Duodenal mucosa (tissue), 2 donors: ENCODE measurements around the gene CACNA2D3.

Experiments used
- H3K27ac ChIP-seq: one replicate; pipeline ENCODE4 v1.7.0; 2013; ENCODE audit warnings: low read depth, low read length
- H3K27me3 ChIP-seq, 2 donors: one replicate each; pipeline ENCODE4 v1.7.0; 2013; ENCODE audit warnings: low read length in 2 of 2, control low read depth in 1 of 2; ENCODE audit not compliant: insufficient read depth in 2 of 2, control insufficient read depth in 1 of 2
- H3K36me3 ChIP-seq, 2 donors: one replicate each; pipeline ENCODE4 v1.7.0; 2013; ENCODE audit warnings: low read length in 2 of 2, control low read depth in 1 of 2; ENCODE audit not compliant: insufficient read depth in 2 of 2, control insufficient read depth in 1 of 2
- H3K4me1 ChIP-seq, 2 donors: one replicate each; pipeline ENCODE4 v1.7.0; 2013; ENCODE audit warnings: low read length in 2 of 2, control low read depth in 1 of 2; ENCODE audit not compliant: insufficient read depth in 2 of 2, control insufficient read depth in 1 of 2
- H3K4me3 ChIP-seq, 2 donors: one replicate each; pipeline ENCODE4 v1.7.0; 2013; ENCODE audit warnings: low read length in 2 of 2, low read depth in 1 of 2
- H3K9ac ChIP-seq, 2 donors: one replicate each; pipeline ENCODE4 v1.7.0; 2013; ENCODE audit warnings: low read length in 2 of 2, low read depth in 1 of 2
- H3K9me3 ChIP-seq, 2 donors: one replicate each; pipeline ENCODE4 v1.7.0; 2013; ENCODE audit warnings: low read length in 2 of 2, control low read depth in 1 of 2; ENCODE audit not compliant: control insufficient read depth in 1 of 2

The CACNA2D3 gene

DNA sequence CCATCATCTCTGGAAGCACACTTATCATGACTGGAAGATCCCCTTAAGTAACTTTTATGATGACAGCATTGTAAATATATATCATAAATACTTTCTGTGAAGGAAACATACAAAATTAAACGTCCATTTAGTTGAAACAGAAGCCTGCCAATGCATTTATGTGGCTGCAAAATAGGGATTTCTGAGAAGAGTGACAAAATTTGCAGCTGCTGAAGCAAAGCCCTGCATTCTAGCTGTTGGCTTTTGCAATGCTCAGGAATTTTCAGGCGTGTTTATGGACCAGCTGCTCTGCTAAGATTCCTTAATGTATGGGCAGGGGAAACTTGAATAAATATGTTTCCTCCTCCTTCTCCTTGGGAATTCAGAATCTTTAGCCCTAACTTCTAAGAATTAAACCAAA lies 137.3 kb downstream of the CACNA2D3 start:
- Histone ChIP-seq H3K9me3 (no peaks in the 10 kb centered on the region), H3K4me1 (no peaks in the 10 kb centered on the region), H3K27ac (no peak overlapping the region), H3K4me3 (no peak overlapping the region), H3K9ac (no peak overlapping the region), H3K36me3 (no peaks in the 10 kb centered on the region), H3K27me3 (no peaks in the 10 kb centered on the region)

GRCh38 chr3:54261141-54261540 lies 138.8 kb downstream of the CACNA2D3 start:
- H3K27me3 ChIP-seq: no peaks in the 10 kb centered on the region
- no peaks in the 10 kb centered on the region for H3K36me3 ChIP-seq
- H3K9ac ChIP-seq: no peak overlapping the region
- no peaks in the 10 kb centered on the region for H3K9me3 ChIP-seq
- H3K4me3 ChIP-seq: no peak overlapping the region
- no peak overlapping the region for H3K27ac ChIP-seq
- no peaks in the 10 kb centered on the region for H3K4me1 ChIP-seq

GRCh38 chr3:54262541-54262940 lies 140.2 kb downstream of the CACNA2D3 start:
- H3K27me3 ChIP-seq: no peaks in the 10 kb centered on the region
- H3K4me1 ChIP-seq: no peaks in the 10 kb centered on the region
- H3K36me3 ChIP-seq: no peaks in the 10 kb centered on the region
- no peak overlapping the region for H3K4me3 ChIP-seq
- no peaks in the 10 kb centered on the region for H3K9me3 ChIP-seq
- H3K27ac ChIP-seq: no peak overlapping the region
- no peak overlapping the region for H3K9ac ChIP-seq

DNA sequence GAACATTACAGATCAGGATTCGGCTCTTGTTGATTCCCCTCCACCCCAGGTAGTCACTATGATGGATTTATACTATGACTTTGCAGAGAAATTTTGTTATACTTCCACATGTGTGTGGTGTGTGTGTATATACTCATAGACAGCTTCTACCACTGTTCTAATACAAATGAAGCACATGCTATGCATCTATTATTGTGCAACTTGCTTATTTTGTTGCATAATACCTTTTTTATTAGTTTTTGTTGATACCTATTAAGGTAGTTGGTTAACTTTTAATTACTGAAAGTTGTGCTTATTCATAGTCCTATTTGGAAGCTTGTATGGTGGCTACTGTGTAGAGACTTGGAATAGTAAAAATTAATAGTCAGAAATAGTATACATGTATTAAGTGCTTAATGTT lies 140.6 kb downstream of the CACNA2D3 start:
- no peaks in the 10 kb centered on the region for H3K36me3 ChIP-seq
- no peak overlapping the region for H3K4me3 ChIP-seq
- H3K4me1 ChIP-seq: no peaks in the 10 kb centered on the region
- H3K9ac ChIP-seq: no peak overlapping the region
- H3K9me3 ChIP-seq: no peaks in the 10 kb centered on the region
- H3K27ac ChIP-seq: no peak overlapping the region
- no peaks in the 10 kb centered on the region for H3K27me3 ChIP-seq

DNA sequence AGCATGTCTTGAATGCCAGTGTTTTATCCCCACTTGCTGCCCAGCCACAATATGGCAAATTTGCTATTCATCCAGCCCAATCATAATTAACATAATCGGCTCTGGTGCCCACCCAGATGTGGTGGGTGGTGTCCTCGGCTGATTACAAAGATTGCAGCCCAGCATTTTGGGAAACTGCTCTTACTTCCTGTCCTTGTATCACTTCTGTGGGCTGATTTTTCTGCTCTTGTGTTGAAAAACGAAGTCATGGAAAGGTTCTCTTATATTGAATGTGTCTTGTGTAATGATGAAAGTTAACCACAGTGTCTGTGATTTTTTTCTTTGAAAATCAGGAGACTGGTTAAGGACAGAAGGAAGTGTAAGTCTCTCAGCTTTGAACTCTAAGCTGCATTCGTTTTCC lies 141.7 kb downstream of the CACNA2D3 start:
- Histone ChIP-seq H3K27me3 (no peaks in the 10 kb centered on the region), H3K9me3 (no peaks in the 10 kb centered on the region), H3K4me3 (no peak overlapping the region), H3K9ac (no peak overlapping the region), H3K4me1 (no peaks in the 10 kb centered on the region), H3K27ac (no peak overlapping the region), H3K36me3 (no peaks in the 10 kb centered on the region)

DNA sequence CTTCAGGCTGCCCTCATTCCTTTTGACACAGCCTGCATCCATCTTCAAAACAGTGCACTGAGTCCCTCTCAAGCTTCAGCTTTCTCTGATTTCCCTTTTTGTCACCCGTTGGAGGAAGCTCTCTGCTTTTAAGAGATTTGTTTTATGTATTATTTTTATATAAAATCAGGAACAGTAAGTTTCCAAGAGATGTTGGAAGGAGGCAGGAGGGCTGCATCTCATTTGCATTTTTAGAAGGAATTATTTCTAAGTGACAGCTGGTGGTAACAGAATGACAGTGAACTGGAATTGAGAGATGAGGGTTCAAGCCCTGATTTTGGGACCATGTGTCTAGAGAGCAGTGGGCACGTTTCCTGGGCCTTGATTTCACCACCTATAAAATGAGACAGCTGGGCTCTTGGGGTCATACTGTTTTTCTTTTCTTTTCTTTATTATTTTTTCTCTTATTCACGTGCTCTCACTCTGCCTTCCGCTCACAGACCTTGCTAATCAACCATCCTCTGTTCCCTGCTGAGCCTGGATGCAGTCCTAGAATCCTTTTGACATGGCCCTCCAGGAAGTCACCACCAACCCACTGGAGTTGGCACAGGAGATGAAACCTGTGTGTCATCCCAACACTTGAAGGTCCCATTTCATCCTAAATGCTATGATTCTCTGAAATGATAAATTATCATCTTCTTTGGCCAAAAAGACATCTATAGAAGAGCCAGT lies 148.6 kb downstream of the CACNA2D3 start:
- Histone ChIP-seq H3K9ac (no peak overlapping the region), H3K27ac (no peak overlapping the region)

DNA sequence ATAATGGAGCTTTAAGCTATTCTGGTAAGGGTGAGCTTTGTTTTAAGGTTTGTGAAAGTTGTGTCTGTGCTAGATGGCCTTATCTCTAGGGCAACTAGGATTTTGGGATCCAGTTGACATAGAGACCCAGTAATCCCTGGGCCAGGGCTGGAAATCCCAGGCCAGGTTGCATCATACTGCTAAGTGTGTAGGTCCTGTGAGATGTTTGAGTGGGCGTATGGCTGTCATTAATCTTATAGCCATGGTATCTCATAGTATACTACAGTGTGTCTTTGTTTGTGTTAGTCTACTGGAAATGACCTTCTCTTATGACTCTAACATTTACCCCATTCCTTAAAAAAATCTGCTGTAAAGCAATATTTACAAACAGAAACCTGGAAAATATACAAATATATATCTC lies 151.4 kb downstream of the CACNA2D3 start:
- H3K27me3 ChIP-seq: no peaks in the 10 kb centered on the region
- no peaks in the 10 kb centered on the region for H3K9me3 ChIP-seq
- no peak overlapping the region for H3K9ac ChIP-seq
- no peaks in the 10 kb centered on the region for H3K4me1 ChIP-seq
- no peak overlapping the region for H3K27ac ChIP-seq
- no peak overlapping the region for H3K4me3 ChIP-seq
- H3K36me3 ChIP-seq: no peaks in the 10 kb centered on the region

More for the DNA sequence above, 148.6 kb downstream of the CACNA2D3 start:
- H3K4me1 ChIP-seq: no peaks in the 10 kb centered on the region
- no peaks in the 10 kb centered on the region for H3K36me3 ChIP-seq
- H3K9me3 ChIP-seq: no peaks in the 10 kb centered on the region
- H3K4me3 ChIP-seq: no peak overlapping the region
- no peaks in the 10 kb centered on the region for H3K27me3 ChIP-seq

DNA sequence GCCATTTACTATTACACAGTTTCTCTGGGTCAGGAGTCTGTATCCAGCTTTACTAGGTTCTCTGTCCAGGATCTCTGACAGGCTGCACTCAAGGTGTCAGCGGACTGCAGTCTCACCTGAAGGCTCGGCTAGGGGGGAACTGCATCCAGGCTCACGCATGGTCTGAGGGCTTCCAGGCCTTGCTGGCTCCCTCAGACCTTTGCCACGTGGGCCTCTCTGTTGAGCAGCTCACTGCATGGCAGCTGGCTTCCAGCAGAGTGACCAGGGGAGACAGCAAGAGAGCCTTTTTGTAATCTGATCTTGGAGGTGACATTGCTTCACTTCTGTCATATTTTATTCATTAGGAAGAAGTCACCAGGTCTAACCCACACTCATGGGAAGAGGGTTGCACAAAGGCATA lies 152.3 kb downstream of the CACNA2D3 start:
- H3K4me1 ChIP-seq: no peaks in the 10 kb centered on the region
- H3K27ac ChIP-seq: no peak overlapping the region
- H3K4me3 ChIP-seq: no peak overlapping the region
- H3K9ac ChIP-seq: no peak overlapping the region
- no peaks in the 10 kb centered on the region for H3K27me3 ChIP-seq
- H3K36me3 ChIP-seq: no peaks in the 10 kb centered on the region
- H3K9me3 ChIP-seq: no peaks in the 10 kb centered on the region

DNA sequence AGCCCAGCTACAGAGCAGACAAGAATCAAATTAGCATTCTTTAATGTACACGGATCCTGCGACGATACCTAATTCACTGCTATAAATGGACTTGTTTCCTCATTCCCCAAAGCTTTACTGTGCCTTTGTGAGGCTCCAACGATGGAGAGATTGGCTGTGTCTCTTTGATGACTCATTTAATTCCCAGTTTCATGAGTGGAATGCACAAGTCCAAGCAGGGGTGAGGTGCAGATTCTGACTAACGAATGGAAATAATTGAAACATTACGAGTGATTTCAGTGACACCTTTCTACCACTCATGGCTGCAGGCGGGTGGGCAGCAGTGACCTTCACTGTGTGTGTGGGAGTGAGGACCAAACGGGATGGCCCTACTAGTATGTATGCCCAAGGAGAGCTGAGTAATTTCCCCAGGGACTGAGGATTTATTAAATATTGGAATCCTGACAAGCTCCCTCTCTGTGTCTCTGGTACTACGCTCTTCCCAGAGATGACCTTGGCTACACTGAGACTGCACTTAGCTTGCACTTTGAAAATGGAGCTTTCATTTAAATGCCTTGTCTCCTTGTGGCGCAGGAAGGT lies 156.7 kb downstream of the CACNA2D3 start:
- Histone ChIP-seq H3K27ac (no peak overlapping the region), H3K4me3 (no peak overlapping the region), H3K9me3 (no peaks in the 10 kb centered on the region), H3K4me1 (no peaks in the 10 kb centered on the region), H3K36me3 (no peaks in the 10 kb centered on the region), H3K9ac (no peak overlapping the region), H3K27me3 (no peaks in the 10 kb centered on the region)

GRCh38 chr3:54283470-54283869 lies 161.1 kb downstream of the CACNA2D3 start:
- Histone ChIP-seq H3K9ac (no peak overlapping the region), H3K27ac (no peak overlapping the region), H3K4me3 (no peak overlapping the region), H3K4me1 (no peaks in the 10 kb centered on the region), H3K27me3 (no peaks in the 10 kb centered on the region), H3K9me3 (no peaks in the 10 kb centered on the region), H3K36me3 (no peaks in the 10 kb centered on the region)
